Prostate gland (tissue), 2 donors: ENCODE measurements around the gene WDR35.
A peak's percentile ranks its signal among the peaks of the same experiment; 100 is the strongest.

Experiments
- CTCF ChIP-seq, 4 experiments: fragments of 200-600 bp in 2 of 4; fragments of 450-650 bp in 2 of 4; sonication (generic) in 2 of 4; IDR thresholded peaks; 1 replicate in 3 of 4; 2 replicates in 1 of 4; pipeline ENCODE4 v1.5.1; 2016 to 2019; ENCODE audit warnings: antibody characterized with exemption in 4 of 4, mild to moderate bottlenecking in 2 of 4, moderate library complexity in 2 of 4
- POLR2A ChIP-seq: fragments of 450-650 bp; IDR thresholded peaks from one replicate; pipeline ENCODE4 v1.6.1; 2016; ENCODE audit warnings: antibody characterized with exemption, mild to moderate bottlenecking
- POLR2AphosphoS5 ChIP-seq: sonication (generic); formaldehyde crosslinking; IDR thresholded peaks from one replicate; pipeline ENCODE4 v1.6.1; 2017; ENCODE audit warnings: antibody characterized with exemption

GRCh38 chr2:19933351-19933981, 56.4 kb downstream of the WDR35 start:
- TF ChIP-seq POLR2AphosphoS5 (peak; percentile 17), CTCF (IDR thresholded peaks at IDR 0.05) (no peak), POLR2A (no peak)
